Transverse colon (tissue), 4 donors: Measurements from ENCODE around the gene MBD5.

ENCODE experiments used
- EP300 ChIP-seq: sonication (generic); formaldehyde crosslinking; IDR thresholded peaks from one replicate; pipeline ENCODE4 v1.6.1; 2017; ENCODE audit warnings: antibody characterized with exemption, low read depth
- POLR2A ChIP-seq: fragments of 450-650 bp; IDR thresholded peaks from one replicate; pipeline ENCODE4 v1.6.1; 2016; ENCODE audit warnings: antibody characterized with exemption, mild to moderate bottlenecking, moderate library complexity
- POLR2AphosphoS5 ChIP-seq, 3 donors: sonication (generic); formaldehyde crosslinking; IDR thresholded peaks; one replicate each; pipeline ENCODE4 v1.6.1; 2016; ENCODE audit warnings: antibody characterized with exemption in 3 of 3
- TF ChIP-seq, protein P1 (sequence below), 5 experiments: fragments of 200-600 bp in 3 of 5; fragments of 450-650 bp in 2 of 5; sonication (generic) in 3 of 5; IDR thresholded peaks; 1 replicate in 2 of 5; 2 replicates in 3 of 5; pipeline ENCODE4 v1.5.1; 2016 to 2017; ENCODE audit warnings: antibody characterized with exemption in 5 of 5, inconsistent platforms in 3 of 5, mild to moderate bottlenecking in 2 of 5, moderate library complexity in 1 of 5

DNA sequence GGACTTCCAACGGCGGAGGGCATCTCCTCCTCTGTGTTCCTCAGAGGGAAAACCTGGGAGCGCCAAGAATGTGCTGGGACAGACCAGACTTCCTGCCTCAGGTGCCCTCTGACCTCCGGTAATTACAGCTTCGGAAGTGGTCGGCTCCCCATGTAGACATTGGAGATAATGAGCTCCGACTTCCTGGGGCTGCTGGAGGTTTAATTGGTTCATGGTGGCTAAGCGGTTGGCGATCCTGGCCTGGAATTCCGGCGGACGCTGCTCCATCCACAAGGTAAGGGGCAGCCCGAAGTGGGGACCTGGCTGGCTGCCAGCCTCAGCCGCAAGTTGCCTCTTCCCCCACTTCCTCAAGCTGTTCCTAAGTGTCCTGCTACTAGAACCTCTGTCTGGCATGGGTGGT, 540.5 kb downstream of the MBD5 start:
- TF ChIP-seq POLR2AphosphoS5 (IDR thresholded peaks at IDR 0.05) (no peak), POLR2A (no peak), EP300 (no peak)
- TF ChIP-seq, protein P1, sequence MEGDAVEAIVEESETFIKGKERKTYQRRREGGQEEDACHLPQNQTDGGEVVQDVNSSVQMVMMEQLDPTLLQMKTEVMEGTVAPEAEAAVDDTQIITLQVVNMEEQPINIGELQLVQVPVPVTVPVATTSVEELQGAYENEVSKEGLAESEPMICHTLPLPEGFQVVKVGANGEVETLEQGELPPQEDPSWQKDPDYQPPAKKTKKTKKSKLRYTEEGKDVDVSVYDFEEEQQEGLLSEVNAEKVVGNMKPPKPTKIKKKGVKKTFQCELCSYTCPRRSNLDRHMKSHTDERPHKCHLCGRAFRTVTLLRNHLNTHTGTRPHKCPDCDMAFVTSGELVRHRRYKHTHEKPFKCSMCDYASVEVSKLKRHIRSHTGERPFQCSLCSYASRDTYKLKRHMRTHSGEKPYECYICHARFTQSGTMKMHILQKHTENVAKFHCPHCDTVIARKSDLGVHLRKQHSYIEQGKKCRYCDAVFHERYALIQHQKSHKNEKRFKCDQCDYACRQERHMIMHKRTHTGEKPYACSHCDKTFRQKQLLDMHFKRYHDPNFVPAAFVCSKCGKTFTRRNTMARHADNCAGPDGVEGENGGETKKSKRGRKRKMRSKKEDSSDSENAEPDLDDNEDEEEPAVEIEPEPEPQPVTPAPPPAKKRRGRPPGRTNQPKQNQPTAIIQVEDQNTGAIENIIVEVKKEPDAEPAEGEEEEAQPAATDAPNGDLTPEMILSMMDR (IDR thresholded peaks at IDR 0.05): no peak
